NCI-H128 (cell line): Measurements from ENCODE around the gene JPH3.

Source experiments
- DNase-seq: peaks from one replicate; lab custom pipeline; 2025; ENCODE audit not compliant: unreplicated experiment; lab: John Stamatoyannopoulos, UW

Gene JPH3

DNA sequence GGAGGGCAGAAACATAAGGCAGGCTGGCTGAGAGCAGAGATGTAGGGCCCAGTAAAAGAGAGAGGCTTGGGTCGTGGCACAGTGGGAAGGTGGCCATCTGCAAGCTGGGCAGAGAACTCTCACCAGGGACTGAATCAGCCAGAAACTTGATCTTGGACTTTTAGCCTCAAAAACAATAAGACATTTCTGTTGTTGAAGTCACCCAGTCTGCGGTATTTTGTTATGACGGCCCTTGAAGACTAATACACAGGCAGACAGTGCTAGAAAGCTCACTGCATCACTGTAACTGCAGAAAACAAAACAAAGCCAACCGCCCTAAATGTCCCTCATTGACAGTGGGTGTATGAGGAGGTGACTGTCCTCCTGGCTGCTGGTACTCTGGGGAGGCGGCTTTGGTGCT is 3.9 kb upstream of the JPH3 start:
- DNase-seq: no peak

DNA sequence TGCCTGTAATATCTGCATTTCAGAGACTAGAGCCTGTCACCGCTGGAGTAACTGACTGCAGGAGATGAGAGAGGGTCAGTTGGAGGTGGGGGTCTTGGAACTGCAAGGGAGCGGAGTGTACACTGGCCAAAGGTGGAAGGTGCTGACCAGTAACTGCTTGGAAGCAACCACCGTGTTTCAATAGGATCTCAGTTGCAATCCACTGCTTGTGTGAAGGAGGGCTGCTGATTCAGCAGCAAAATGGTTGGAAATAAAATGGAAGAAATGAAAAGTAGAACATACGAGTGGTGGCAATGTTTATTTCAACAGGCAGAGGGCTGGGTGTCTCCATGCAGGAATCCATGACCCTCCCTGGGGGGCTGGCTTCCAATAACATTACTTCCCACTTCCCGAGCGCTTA is 2.1 kb upstream of the JPH3 start:
- no peak for DNase-seq

DNA sequence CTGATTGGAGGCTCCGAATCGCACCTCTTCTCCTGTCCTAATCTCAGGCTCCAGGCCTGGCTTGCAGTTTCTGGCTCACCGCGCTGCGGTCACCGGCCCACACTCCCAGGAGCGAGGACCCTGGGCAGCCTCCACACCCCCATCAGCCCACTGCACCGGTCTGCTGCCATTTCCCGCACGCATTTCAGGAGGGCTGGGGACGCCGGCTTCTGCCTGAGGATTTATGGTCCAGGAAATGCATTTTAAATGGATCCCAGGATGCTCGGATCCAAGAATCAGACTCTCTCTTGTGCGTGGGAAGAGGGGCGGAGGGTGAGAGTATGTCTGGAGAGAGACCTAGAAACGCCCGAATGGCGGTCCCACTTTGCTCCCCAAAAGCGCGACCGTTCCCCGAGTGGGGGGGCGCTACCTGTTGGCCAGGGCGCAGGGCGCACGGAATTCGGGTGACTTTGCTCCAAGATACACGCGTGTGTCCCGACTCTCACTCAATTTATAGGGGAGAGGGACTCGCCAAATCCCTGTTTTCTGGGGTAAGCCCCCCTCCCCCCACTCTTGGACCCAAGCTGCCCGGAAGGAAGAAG is 817 bp upstream of the JPH3 start:
- DNase-seq: no peak

DNA sequence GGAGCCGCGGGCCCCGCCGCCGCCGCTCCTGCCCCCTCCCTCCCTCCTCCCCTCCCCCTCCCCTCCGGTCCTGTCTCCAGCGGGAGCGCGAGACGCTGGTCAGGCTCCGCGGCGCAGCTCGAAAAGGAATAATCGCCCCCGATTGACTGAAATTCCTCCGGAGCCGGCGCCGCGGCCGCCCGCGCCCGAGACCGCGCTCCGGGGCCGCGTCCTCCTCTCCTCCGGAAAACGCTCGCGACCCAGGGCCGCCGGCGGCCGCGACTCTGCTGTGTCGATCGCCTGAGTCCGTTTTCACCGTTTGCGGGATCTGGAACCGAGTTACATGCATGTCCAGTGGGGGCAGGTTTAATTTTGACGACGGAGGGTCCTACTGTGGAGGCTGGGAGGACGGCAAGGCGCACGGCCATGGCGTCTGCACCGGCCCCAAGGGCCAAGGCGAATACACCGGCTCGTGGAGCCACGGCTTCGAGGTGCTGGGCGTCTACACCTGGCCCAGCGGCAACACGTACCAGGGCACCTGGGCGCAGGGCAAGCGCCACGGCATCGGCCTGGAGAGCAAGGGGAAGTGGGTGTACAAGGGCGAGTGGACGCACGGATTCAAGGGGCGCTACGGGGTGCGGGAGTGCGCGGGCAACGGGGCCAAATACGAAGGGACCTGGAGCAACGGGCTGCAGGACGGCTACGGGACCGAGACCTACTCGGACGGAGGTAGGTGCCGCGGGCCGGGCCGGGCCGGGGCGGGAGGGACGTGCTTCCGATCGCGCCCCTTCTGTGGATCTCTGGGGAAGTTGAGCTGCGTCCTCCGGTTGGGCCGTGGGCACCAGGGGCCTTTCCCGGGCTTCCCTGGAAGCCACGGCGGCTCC is 744 bp downstream of the JPH3 start:
- DNase-seq: no peak

DNA sequence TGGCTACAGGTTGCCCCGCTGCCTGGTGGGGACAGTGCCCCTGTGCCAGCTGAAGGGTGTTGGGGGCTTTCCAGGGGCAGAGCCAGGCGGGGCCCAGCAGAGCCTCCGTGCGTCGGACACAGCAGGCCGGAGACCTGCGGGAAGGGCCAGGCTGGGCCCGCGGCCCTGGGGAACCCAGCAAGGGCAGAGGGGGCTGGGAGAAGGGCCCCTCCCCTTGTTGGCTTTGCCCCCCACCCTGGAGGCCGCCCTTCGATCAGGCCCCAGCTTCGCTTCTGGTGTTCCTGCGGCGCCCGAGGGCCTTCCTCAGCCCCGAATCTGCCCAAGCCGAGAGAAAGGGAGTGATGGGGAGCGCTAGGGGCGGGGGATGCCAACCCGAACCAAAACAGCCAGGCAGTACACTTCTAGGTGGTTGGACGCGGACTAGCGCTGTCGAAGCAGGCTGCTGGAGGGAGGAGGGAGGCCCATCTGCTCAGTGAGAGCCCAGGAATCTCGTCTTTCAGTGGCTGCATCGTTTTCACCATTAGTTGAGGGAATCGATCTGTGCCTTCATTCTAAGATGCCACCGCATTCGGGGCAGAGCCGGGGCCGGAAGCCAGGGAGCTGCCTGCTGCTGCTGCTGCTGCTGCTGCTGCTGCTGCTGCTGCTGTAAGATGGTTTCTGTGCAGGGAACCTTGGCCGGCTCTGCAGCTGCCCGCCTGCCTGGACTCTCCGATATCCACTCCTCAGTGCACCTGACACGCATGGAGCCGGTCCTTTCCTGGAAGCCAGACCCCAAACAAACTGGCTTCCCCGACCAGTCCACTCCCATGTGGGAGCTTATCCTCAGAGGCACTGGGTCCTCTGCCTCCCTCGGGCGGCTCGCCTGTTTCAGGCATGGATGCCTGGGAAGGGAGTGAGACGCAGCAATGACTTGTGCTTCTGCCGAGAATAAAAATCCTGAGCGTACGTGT is 1.7 kb downstream of the JPH3 start:
- DNase-seq: no peak

DNA sequence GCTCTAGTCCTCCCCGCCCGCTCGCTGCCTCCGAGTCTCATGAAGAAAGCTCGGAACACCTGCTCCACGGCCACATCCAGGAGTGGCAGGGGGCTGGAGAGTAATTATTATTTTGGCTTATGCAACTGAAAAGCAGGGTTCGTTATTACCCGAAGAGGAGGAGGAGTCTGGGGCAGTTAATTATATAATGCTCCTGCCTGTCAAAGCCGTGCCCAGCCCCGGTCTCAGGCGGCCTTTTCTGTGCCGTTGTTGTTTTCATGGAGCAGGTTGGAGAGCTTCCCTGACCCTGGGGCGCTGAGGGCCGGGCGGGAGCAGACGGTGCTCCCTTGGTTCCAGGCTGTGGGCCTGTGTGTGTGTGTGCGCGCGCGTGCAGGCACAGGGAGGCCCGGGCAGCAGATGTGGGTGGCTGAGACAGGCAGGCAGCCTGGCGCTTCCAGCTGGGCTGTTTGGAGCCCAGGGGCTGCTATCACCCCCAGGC is 2.4 kb downstream of the JPH3 start:
- DNase-seq: no peak

DNA sequence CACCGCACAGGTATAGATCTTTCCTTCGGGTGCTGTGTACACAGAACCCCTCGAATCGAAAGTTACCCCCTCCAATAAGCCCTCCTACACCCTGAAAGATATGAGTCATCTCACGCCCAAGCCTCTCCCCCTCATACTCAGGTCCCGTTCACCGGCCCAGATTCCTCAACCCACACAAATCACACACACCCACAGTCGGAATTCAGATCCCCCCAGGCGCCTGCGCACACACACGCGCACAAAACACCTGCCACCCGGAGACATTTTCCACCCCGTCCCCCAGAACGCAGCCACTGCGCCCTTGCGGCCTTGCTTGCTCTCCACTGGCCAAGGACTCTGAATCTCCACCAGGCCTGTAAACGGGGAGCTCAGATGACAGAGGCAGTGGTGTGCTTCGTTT is 4.9 kb downstream of the JPH3 start:
- no peak for DNase-seq

DNA sequence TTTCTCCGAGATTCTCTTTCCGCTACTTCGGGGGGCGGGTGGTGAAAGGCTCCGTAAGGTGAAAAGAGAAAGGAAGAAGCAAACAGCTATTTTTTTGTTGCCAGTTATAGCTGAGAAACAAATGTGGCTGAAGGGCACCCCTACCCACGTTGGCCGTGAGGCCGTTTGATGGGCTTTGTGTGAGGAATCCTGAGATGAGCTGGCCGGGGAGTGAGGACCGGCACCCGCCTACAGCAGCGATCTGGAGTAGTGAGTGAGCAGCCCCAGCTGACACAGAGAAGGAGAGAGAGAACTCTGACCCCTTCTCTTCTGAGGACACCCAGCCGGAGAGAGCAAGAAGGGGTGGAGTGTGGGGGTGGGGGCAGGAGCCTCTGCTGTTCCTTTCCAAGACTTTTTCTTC is 5.6 kb downstream of the JPH3 start:
- no peak for DNase-seq

DNA sequence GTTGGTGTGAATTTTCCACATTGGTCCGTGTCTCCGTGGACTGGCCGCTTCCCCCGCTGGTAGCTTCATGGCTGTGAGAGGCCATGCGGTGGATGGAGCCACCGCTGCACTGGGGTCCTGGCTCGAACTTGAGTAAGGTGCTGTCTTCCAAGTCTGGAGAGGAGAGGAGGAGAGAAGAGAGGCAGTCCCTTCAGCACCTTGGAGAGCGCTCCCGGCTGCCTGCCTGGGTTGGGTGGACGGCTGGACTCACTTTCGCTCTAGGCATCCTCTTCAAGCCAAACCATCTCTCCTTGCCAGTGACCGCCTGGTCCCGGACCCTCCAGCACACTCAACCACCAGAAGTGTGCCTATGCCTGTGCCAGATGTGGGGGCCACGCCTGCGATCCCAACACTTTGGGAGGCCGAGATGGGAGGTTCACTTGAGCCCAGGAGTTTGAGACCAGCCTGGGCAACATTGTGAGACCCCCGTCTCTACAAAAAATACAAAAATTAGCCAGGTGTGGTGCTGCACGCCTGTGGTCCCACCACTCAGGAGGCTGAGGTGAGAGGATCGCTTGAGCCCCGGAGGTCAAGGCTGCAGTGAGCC is 6.2 kb downstream of the JPH3 start:
- DNase-seq: no peak

DNA sequence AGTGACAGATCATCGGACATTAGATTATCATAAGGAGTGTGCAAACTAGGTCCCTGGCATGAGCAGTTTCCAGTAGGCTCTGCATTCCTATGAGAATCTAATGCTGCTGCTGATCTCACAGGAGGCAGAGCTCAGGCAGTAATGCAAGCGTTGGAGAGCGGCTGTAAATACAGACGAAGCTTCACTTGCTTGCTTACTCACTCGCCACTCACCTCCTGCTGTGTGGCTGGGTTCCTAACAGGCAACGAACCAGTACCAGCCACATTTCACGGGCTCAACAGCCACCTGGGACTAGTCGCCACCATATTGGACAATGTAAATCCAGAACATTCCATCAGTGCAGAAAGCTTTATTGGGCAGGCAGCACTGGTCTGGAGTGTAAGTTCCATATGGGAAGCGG is 7.7 kb downstream of the JPH3 start:
- DNase-seq: no peak

DNA sequence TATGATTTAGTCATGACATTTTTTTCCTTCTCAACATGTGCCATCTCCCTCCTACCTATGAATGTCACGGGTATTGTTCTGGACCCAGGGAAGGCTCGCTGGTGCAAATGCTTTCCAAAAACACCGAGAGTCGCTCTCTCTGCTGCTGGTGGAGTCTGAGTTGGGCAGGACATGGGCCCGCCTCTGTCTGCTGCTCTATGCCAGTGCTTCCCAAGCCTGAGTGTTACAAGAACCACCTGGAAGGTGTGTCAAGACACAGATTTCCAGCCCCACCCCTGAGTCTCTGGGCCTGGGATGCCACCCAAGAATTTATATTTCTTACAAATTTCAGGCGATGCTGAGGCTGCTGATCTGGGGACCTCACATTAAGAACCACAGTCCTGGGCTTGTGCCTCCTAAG is 9.1 kb downstream of the JPH3 start:
- DNase-seq: no peak

DNA sequence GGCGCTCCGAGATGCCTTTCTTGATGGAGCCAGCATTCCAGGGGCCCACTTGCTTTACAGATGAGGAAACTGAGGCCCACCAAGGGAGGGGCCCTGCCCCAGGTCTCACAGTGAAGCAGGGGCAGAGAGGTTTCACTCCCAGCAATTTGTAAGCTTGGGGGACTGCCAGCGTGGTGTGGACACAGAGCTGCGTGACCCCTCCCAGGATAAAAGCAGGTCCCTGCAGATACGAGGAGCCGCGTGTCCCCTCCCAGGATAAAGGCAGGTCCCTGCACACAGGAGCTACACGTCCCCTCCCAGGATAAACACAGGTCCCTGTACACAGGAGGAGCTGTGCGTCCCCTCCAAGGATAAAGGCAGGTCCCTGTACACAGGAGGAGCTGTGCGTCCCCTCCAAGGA is 11.7 kb downstream of the JPH3 start:
- no peak for DNase-seq

DNA sequence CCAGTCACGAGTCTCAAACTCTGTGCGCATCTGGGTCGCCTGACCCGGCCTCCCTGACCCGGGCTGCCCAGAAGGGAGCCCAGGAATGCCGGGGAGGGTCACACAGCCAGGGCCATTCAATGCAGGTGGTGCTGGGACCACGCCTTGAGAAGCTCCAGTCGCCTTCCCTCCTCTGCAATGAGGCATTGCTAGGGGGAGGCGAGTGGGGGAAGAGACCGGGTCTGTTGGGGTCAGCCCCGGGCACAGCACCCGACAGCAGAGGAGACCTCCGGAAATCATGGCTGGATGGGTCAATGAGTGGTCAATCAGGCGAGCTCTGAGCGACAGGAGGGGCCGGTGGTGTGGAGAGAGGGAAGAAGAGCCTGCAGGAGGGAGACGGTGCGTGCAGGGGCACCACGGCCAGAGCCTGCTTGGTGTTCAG is 13.3 kb downstream of the JPH3 start:
- no peak for DNase-seq

DNA sequence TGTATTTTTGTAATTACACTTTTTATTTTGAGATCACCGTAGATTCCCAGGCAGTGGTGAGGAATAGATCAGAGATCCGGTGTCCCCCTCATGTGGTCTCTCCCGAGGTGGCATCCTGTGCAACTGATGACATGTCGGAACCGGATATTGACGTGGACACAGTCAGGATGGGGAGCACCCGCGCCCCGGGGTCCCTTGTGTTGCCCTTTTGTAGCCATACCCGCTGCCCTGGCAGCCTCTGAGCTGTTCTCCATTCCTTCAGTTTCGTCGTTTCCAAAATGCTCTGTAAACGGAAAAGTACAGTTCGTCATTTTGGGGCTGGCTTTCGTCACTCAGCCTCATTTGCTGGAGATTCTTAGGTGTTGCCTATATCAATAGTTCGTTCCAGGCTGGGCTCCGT is 14.2 kb downstream of the JPH3 start:
- no peak for DNase-seq

DNA sequence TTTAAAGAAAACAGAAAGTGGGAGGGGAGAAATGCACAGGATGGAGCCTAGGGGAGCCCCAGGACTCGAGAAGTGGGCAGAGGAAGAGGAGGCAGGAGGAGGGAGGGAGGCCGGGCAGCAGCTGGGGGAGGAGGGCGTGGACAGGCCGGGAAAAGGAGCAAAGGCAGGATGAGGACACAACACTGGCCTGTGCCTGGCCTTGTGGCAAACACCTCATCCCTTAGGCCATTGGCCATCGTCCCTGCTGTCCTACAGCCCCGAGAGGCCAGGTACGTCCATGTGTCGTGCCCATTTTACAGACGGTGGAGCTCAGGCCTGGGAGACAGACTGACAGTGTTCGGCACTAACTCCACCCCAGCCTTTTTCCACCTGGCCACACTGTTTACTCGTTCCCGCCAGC is 15.9 kb downstream of the JPH3 start:
- DNase-seq: no peak

DNA sequence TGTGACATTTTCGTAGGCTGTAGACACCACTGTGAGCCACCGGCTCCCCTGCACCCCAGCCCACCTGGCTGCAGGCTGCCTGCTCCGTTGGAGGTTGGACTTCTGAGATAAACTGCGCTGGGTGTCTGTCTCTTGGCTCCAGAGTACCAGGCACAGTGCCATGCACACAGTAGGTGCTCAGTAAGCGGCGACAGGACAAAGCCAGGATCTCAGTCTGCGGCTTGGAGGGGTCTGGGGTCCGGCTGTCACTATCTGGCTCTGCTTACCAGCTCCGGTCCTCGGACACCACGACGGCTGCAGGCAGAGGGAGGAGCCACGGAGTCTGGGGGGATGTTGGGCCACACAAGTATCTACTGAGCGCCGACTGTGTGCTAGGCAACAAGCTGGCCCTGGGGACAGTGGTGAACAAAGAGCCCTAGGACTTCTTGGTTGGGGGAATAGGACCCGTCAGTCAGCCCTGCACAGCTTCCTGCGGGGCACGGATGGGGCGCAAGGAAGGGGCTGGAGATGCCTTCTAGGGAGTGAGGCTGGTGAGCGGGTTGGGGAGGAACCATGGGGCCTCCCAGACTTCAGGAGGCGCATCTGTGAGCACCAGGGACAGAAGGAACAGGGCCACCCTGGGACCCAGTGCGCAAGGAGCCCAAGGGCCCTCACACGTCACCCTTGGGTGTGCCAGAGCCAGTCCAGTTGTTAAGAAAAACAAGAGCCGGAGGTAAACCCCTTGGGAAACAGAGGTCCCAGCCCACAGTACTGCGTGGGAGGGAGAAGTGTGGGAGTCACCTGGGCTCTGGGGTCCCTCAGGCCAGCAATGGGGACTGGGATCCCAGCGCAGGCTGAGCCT is 17.3 kb downstream of the JPH3 start:
- DNase-seq: no peak

DNA sequence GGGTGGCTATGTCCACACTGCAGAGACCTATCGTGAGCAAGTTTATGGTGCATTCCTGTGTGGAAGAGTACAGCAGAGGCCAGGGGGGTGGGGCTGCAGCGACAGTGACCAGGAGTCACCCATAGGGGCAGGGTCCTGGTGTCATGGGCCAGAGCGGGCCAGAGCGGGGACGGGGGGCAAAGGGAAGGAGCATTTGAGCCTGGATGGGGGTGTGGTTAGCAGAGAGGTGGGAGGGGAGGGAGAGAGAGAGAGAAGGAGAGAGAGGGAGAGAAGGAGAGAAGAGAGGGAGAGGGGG is 17.8 kb downstream of the JPH3 start:
- DNase-seq: no peak

DNA sequence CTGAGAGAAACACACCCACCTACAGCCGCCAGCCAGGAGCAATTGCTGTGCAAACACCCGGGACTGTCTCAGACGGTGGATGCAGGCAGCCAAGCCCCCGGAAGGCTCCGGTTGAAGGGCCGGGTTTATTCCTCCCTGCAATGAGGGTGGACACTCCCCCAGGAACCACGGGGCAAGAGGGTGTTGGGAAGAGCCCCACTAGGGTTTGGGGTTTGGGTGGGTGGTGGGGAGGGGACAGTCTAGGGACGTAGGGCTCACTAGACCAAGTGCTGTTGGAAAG is 19.2 kb downstream of the JPH3 start:
- DNase-seq: no peak

DNA sequence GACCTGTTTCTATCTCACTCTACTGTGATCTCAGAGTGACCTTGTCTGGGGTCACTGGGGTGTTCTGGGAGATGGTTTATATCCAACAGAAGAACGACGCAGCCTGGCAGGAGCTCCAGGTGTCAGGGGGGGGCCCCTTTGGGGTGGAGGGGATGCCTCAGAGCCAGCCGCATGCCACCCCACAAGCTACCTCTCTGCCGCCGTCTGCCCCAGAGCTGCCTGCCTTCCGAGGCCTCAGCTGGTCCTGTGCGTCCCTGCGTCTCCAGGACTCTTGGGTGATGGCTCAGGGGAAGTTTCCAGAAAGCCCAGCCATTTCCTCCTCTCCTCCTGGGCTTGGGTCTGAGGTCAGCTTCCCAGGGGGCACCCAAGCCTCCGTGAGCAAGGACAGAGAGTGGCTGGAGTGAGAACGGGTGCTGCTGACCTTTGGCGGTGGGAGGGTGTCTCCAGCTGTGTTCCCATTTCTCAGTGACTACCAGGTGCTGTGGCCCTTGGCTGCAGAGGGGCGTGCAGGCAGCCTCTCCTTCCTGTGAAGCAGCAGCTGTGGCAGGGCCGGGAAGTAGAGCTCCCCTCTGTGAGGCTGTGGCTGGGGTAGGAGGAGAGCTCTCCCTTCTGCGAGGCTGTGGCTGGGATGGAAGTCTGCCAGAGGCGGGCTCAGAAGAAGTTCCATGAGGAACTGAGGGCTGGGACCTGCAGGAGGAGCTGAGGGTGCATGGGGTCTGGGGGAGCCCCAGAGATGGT is 19.8 kb downstream of the JPH3 start:
- DNase-seq: no peak

DNA sequence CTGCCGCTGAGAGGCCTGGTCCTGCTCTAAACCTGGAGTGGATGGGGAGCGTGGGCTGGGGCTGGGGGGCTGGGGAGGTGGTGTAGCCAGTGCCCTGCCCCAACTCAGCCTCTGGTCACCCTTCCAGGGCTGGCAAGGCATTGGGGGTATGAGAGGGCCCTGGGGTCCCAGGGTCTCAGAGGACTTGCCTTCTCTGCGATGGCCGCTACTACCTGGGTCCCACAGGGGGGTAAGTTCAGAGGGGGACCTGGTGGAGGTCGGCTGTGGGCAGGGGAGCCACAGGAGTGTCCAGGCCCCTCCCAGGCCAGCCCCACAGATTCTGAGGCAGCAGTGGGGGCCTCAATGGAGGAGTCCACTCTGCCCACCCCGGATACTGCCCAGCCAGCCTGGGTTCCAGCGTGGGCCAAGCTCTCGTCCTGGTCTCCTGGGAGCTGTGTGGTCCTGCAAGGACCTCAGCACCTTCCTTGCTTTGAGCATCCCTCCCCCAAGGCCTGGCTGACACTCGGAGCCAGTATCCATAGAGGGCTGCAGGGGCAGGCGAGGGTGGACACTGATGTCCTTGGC is 20.5 kb downstream of the JPH3 start:
- DNase-seq: no peak
